ENCODE results near the gene GLS.
"Not testable (repeated sequence)": the region's sequence is repeated elsewhere in the genome, so short reads cannot be mapped to it uniquely, and the experiment has no call there.

DNA sequence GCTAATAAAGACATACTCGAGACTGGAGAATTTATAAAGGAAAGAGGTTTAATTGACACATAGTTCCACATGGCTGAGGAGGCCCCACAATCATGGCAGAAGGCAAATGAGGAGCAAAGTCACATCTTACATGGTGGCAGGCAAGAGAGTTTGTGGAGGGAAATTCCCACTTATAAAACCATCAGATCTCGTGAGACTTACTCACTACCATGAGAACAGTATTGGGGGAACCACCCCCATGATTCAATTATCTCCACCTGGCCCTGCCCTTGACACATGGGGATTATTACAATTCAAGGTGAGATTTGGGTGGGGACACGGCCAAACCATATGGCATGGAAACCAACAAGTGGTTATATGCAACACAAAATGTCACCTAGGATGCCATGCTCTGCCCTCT, 114.7 kb downstream of the GLS start:
- TF ChIP-seq, protein P1, sequence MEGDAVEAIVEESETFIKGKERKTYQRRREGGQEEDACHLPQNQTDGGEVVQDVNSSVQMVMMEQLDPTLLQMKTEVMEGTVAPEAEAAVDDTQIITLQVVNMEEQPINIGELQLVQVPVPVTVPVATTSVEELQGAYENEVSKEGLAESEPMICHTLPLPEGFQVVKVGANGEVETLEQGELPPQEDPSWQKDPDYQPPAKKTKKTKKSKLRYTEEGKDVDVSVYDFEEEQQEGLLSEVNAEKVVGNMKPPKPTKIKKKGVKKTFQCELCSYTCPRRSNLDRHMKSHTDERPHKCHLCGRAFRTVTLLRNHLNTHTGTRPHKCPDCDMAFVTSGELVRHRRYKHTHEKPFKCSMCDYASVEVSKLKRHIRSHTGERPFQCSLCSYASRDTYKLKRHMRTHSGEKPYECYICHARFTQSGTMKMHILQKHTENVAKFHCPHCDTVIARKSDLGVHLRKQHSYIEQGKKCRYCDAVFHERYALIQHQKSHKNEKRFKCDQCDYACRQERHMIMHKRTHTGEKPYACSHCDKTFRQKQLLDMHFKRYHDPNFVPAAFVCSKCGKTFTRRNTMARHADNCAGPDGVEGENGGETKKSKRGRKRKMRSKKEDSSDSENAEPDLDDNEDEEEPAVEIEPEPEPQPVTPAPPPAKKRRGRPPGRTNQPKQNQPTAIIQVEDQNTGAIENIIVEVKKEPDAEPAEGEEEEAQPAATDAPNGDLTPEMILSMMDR (IDR thresholded peaks at IDR 0.05) = not testable (repeated sequence)
- not testable (repeated sequence) for TF ChIP-seq EZH2 (IDR thresholded peaks at IDR 0.05; ENCODE audit: borderline replicate concordance, insufficient read depth, low read depth, low read length, poor library complexity, severe bottlenecking)
